SK-N-SH treated with all-trans-retinoic acid at 6 μM for 48 hours (cell line): ENCODE data around the gene SLC4A1AP.

ENCODE experiments used
- BACH2 ChIP-seq: fragments of 250-450 bp; sonication (Bioruptor Pico); IDR thresholded peaks from 2 replicates; pipeline ENCODE4 v1.9.0; 2021; ENCODE audit warnings: mild to moderate bottlenecking, borderline replicate concordance
- CSDC2 ChIP-seq: fragments of 250-450 bp; sonication (Bioruptor Pico); IDR thresholded peaks from 2 replicates; pipeline ENCODE4 v1.5.0; 2020; ENCODE audit warnings: mild to moderate bottlenecking, moderate library complexity
- OSR1 ChIP-seq: fragments of 250-450 bp; sonication (Bioruptor Pico); IDR thresholded peaks from 2 replicates; pipeline ENCODE4 v1.8.0; 2022; ENCODE audit warnings: moderate library complexity, mild to moderate bottlenecking, inconsistent platforms
- RARB ChIP-seq: fragments of 250-450 bp; sonication (Bioruptor Pico); IDR thresholded peaks from 2 replicates; pipeline ENCODE4 v1.8.0; 2021; ENCODE audit warnings: mild to moderate bottlenecking, moderate library complexity
- TCF4 ChIP-seq: fragments of 250-450 bp; sonication (Bioruptor Pico); IDR thresholded peaks from 2 replicates; pipeline ENCODE4 v1.8.0; 2021; ENCODE audit warnings: mild to moderate bottlenecking, moderate library complexity, borderline replicate concordance
- ZFP3 ChIP-seq: fragments of 250-450 bp; sonication (Bioruptor Pico); IDR thresholded peaks from 2 replicates; pipeline ENCODE4 v1.5.0; 2020; ENCODE audit warnings: mild to moderate bottlenecking, moderate library complexity
- ZFP30 ChIP-seq: fragments of 450-650 bp; formaldehyde crosslinking; IDR thresholded peaks from 2 replicates; pipeline ENCODE4 v1.5.0; 2022; ENCODE audit warnings: mild to moderate bottlenecking, moderate library complexity
- ZNF565 ChIP-seq: fragments of 450-650 bp; formaldehyde crosslinking; conservative IDR thresholded peaks from 2 replicates; pipeline ENCODE4 v1.5.0; 2020; ENCODE audit warnings: low read depth, mild to moderate bottlenecking, moderate library complexity
- ZNF8 ChIP-seq: fragments of 450-650 bp; formaldehyde crosslinking; IDR thresholded peaks from 2 replicates; pipeline ENCODE4 v1.5.0; 2020; ENCODE audit warnings: mild to moderate bottlenecking, moderate library complexity
- TF ChIP-seq, protein P1 (sequence below): fragments of 250-450 bp; sonication (Bioruptor Pico); IDR thresholded peaks from 2 replicates; pipeline ENCODE4 v1.5.1; 2021; ENCODE audit warnings: mild to moderate bottlenecking, moderate library complexity
- TF ChIP-seq, protein P2 (sequence below): fragments of 250-450 bp; sonication (Bioruptor Pico); IDR thresholded peaks from 2 replicates; pipeline ENCODE4 v1.8.0; 2020; ENCODE audit warnings: mild to moderate bottlenecking, moderate library complexity, borderline replicate concordance
- TF ChIP-seq, protein P3 (sequence below): fragments of 250-450 bp; sonication (Bioruptor Pico); IDR thresholded peaks from 2 replicates; pipeline ENCODE4 v1.5.0; 2020; ENCODE audit warnings: mild to moderate bottlenecking, moderate library complexity
- TF ChIP-seq, protein P4 (sequence below): fragments of 250-450 bp; sonication (Bioruptor Pico); IDR thresholded peaks from 2 replicates; pipeline ENCODE4 v1.5.1; 2020; ENCODE audit warnings: low read depth, mild to moderate bottlenecking, moderate library complexity

DNA sequence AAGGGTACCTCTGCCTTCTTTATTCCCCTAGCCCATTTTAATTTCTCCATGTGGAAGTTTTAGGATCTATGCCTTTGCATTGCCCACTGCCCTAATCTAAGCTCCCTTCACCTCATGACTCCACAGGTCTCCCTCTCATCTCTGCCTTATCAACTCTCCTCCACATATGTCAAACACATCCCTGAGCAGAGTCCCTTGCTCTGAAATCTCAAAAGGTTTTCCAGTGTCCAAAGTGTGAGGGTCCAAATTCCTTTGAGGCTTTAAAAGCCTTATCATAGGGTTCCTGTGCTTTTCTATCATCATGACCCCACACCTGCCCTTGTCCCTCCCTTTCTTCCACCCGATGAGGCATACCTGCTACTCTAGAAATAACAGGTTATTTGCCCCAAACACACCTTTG, 38.6 kb downstream of the SLC4A1AP start:
- TF ChIP-seq, protein P1, sequence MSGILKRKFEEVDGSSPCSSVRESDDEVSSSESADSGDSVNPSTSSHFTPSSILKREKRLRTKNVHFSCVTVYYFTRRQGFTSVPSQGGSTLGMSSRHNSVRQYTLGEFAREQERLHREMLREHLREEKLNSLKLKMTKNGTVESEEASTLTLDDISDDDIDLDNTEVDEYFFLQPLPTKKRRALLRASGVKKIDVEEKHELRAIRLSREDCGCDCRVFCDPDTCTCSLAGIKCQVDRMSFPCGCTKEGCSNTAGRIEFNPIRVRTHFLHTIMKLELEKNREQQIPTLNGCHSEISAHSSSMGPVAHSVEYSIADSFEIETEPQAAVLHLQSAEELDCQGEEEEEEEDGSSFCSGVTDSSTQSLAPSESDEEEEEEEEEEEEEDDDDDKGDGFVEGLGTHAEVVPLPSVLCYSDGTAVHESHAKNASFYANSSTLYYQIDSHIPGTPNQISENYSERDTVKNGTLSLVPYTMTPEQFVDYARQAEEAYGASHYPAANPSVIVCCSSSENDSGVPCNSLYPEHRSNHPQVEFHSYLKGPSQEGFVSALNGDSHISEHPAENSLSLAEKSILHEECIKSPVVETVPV (CRISPR knock-in tag) = no peak
- TF ChIP-seq ZNF8 (no peak), ZFP30 (CRISPR knock-in tag) (no peak), RARB (CRISPR knock-in tag) (no peak), CSDC2 (no peak), BACH2 (no peak), ZFP3 (CRISPR knock-in tag) (no peak), ZNF565 (CRISPR knock-in tag) (no peak), TCF4 (CRISPR knock-in tag) (no peak), OSR1 (CRISPR knock-in tag) (no peak)
- TF ChIP-seq, protein P2, sequence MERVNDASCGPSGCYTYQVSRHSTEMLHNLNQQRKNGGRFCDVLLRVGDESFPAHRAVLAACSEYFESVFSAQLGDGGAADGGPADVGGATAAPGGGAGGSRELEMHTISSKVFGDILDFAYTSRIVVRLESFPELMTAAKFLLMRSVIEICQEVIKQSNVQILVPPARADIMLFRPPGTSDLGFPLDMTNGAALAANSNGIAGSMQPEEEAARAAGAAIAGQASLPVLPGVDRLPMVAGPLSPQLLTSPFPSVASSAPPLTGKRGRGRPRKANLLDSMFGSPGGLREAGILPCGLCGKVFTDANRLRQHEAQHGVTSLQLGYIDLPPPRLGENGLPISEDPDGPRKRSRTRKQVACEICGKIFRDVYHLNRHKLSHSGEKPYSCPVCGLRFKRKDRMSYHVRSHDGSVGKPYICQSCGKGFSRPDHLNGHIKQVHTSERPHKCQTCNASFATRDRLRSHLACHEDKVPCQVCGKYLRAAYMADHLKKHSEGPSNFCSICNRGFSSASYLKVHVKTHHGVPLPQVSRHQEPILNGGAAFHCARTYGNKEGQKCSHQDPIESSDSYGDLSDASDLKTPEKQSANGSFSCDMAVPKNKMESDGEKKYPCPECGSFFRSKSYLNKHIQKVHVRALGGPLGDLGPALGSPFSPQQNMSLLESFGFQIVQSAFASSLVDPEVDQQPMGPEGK (CRISPR knock-in tag) = no peak
- TF ChIP-seq, protein P3, sequence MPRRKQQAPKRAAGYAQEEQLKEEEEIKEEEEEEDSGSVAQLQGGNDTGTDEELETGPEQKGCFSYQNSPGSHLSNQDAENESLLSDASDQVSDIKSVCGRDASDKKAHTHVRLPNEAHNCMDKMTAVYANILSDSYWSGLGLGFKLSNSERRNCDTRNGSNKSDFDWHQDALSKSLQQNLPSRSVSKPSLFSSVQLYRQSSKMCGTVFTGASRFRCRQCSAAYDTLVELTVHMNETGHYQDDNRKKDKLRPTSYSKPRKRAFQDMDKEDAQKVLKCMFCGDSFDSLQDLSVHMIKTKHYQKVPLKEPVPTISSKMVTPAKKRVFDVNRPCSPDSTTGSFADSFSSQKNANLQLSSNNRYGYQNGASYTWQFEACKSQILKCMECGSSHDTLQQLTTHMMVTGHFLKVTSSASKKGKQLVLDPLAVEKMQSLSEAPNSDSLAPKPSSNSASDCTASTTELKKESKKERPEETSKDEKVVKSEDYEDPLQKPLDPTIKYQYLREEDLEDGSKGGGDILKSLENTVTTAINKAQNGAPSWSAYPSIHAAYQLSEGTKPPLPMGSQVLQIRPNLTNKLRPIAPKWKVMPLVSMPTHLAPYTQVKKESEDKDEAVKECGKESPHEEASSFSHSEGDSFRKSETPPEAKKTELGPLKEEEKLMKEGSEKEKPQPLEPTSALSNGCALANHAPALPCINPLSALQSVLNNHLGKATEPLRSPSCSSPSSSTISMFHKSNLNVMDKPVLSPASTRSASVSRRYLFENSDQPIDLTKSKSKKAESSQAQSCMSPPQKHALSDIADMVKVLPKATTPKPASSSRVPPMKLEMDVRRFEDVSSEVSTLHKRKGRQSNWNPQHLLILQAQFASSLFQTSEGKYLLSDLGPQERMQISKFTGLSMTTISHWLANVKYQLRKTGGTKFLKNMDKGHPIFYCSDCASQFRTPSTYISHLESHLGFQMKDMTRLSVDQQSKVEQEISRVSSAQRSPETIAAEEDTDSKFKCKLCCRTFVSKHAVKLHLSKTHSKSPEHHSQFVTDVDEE (CRISPR knock-in tag) = no peak
- TF ChIP-seq, protein P4, sequence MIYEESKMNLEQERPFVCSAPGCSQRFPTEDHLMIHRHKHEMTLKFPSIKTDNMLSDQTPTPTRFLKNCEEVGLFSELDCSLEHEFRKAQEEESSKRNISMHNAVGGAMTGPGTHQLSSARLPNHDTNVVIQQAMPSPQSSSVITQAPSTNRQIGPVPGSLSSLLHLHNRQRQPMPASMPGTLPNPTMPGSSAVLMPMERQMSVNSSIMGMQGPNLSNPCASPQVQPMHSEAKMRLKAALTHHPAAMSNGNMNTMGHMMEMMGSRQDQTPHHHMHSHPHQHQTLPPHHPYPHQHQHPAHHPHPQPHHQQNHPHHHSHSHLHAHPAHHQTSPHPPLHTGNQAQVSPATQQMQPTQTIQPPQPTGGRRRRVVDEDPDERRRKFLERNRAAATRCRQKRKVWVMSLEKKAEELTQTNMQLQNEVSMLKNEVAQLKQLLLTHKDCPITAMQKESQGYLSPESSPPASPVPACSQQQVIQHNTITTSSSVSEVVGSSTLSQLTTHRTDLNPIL (CRISPR knock-in tag) = no peak
